Tracheal epithelial cell (primary cell): Measurements from ENCODE around the gene MYBPHL. TPM values are rescaled to one million over a fixed set of nuclear protein-coding genes. Genes with fewer than 3 reads are reported as not detected.

Source experiments
- total RNA-seq: library from RNA; depleted of rRNA; stranded (reverse); fragments of >200 nt; gene quantifications from 2 replicates; pipeline ENCODE4 v1.2.1, GENCODE V29; 2014

Gene MYBPHL
- 0.24 TPM in 1 of 2 replicates, not detected in the other for total RNA-seq

DNA sequence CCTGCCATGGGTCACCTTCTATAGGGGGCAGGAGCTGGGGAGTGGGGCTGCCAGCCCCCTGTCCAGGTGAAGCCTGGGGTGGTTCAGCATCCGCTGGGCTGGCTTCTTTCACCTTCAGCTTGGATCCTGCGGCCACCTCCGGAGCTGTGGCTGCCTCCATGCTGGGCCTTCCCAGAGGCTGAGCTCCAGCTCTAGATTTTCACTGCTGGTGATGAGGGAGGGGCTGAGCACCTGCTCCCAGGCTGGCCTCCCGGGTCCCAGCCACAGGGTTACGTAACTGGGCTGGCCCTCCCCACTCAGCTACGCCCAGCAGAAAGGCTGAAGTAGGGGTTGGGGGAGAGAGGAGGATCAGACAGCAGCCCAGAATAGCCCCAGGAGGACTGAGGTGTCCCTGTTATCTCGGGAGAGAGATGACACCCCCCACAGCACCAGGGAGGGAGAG is at the start of gene MYBPHL:
Gene MYBPHL, minus strand, starts transcription at position 180 of the 442 bp plus-strand sequence. Its CDS starts 20 bp downstream, at position 160.

GRCh38 chr1:109282952-109283747 is 23.7 kb downstream of the MYBPHL start, which contains the start of gene PSRC1:
Gene PSRC1, minus strand, starts transcription at chr1:109283145.

GRCh38 chr1:109248797-109249629 is 57.8 kb downstream of the MYBPHL start, which contains the start of gene CELSR2:
Gene CELSR2, plus strand, starts transcription at chr1:109249539. Its CDS starts 541 bp downstream, at chr1:109250080.

Other genes starting within 250 kb of the MYBPHL start
- gene TAF13, start 231.0 kb downstream of the MYBPHL start, total RNA-seq, result 67.4 and 106 TPM in 2 replicates
- 21.0 and 48.6 TPM in 2 replicates for gene TMEM167B, start 216.2 kb downstream of the MYBPHL start, total RNA-seq
- under 0.01 and 0.24 TPM in 2 replicates for gene ELAPOR1, start 192.9 kb downstream of the MYBPHL start, total RNA-seq
- gene SARS1, start 93.1 kb downstream of the MYBPHL start, total RNA-seq, result 439 and 442 TPM in 2 replicates
- gene CELSR2, start 57.5 kb downstream of the MYBPHL start, total RNA-seq, result 28.4 and 29.6 TPM in 2 replicates
- gene PSRC1, start 23.9 kb downstream of the MYBPHL start, total RNA-seq, result 0.48 and 1.1 TPM in 2 replicates
- 14.9 and 16.4 TPM in 2 replicates for gene SORT1, start 90.9 kb upstream of the MYBPHL start, total RNA-seq
- gene PSMA5, start 119.4 kb upstream of the MYBPHL start, total RNA-seq, result 37.5 and 49.4 TPM in 2 replicates
- not detected in 2 replicates for gene SYPL2, start 159.5 kb upstream of the MYBPHL start, total RNA-seq
- 0.96 and 1.1 TPM in 2 replicates for gene ATXN7L2, start 176.9 kb upstream of the MYBPHL start, total RNA-seq
- gene CYB561D1, start 187.1 kb upstream of the MYBPHL start, total RNA-seq, result 4.5 and 4.8 TPM in 2 replicates
- gene AMIGO1, start 202.7 kb upstream of the MYBPHL start, total RNA-seq, result 0.48 and 0.64 TPM in 2 replicates
- gene GPR61, start 232.9 kb upstream of the MYBPHL start, total RNA-seq, result not detected in 2 replicates
- 13.4 and 20.2 TPM in 2 replicates for gene GNAI3, start 241.6 kb upstream of the MYBPHL start, total RNA-seq